ENCODE data around the gene YIPF5. TPM values are rescaled to one million over a fixed set of nuclear protein-coding genes. Genes with fewer than 3 reads are reported as not detected.
A peak's percentile ranks its signal among the peaks of the same experiment; 100 is the strongest.

Gene YIPF5
- total and polyA plus RNA-seq, 2 donors: 15.2 to 23.6 TPM

GRCh38 chr5:144141585-144141984, 28.9 kb downstream of the YIPF5 start:
- 96% methylated on average over 2 of the region's 2 CpGs for WGBS
- Histone ChIP-seq H3K4me3 (ENCODE audit: low read length in 2 of 2) (no peak overlapping the region), H3K9me3 (ENCODE audit: control insufficient read depth in 2 of 2, insufficient read depth in 1 of 2, low read length in 1 of 2) (no peaks in the 10 kb centered on the region), H3K36me3 (ENCODE audit: control insufficient read depth in 2 of 2, insufficient read depth in 2 of 2, low read length in 1 of 2) (no peaks in the 10 kb centered on the region), H3K27me3 (ENCODE audit: control insufficient read depth in 2 of 2, insufficient read depth in 1 of 2, low read length in 1 of 2) (no peaks in the 10 kb centered on the region), H3K27ac (ENCODE audit: low read depth in 1 of 2, low read length in 1 of 2) (peak overlapping the region in 1 of 2 donors; percentile 74), H3K4me1 (ENCODE audit: control insufficient read depth in 2 of 2, insufficient read depth in 2 of 2, low read length in 2 of 2) (peaks cover 0 to 7% of the 10 kb centered on the region in 2 donors)
- DNase-seq (ENCODE audit: low read depth in 6 of 9, low spot score in 9 of 9): peak in 2 of 9 donors; percentile 9 to 40

GRCh38 chr5:144139586-144139985, 30.9 kb downstream of the YIPF5 start:
- H3K36me3 ChIP-seq (ENCODE audit: control insufficient read depth in 2 of 2, insufficient read depth in 2 of 2, low read length in 1 of 2): no peaks in the 10 kb centered on the region
- H3K27me3 ChIP-seq (ENCODE audit: control insufficient read depth in 2 of 2, insufficient read depth in 1 of 2, low read length in 1 of 2): no peaks in the 10 kb centered on the region
- WGBS: 97% methylated on average over 5 of the region's 5 CpGs
- H3K4me1 ChIP-seq (ENCODE audit: control insufficient read depth in 2 of 2, insufficient read depth in 2 of 2, low read length in 2 of 2): peaks cover 0 to 7% of the 10 kb centered on the region in 2 donors
- no peaks in the 10 kb centered on the region for H3K9me3 ChIP-seq (ENCODE audit: control insufficient read depth in 2 of 2, insufficient read depth in 1 of 2, low read length in 1 of 2)
- H3K4me3 ChIP-seq (ENCODE audit: low read length in 2 of 2): no peak overlapping the region
- H3K27ac ChIP-seq (ENCODE audit: low read depth in 1 of 2, low read length in 1 of 2): no peak overlapping the region
- no peak for DNase-seq (ENCODE audit: low read depth in 6 of 9, low spot score in 9 of 9)

GRCh38 chr5:144135113-144135762, 35.2 kb downstream of the YIPF5 start:
- Histone ChIP-seq H3K4me1 (ENCODE audit: control insufficient read depth in 2 of 2, insufficient read depth in 2 of 2, low read length in 2 of 2) (no peaks in the 10 kb centered on the region), H3K9me3 (ENCODE audit: control insufficient read depth in 2 of 2, insufficient read depth in 1 of 2, low read length in 1 of 2) (no peaks in the 10 kb centered on the region), H3K36me3 (ENCODE audit: control insufficient read depth in 2 of 2, insufficient read depth in 2 of 2, low read length in 1 of 2) (no peaks in the 10 kb centered on the region), H3K4me3 (ENCODE audit: low read length in 2 of 2) (no peak overlapping the region), H3K27me3 (ENCODE audit: control insufficient read depth in 2 of 2, insufficient read depth in 1 of 2, low read length in 1 of 2) (no peaks in the 10 kb centered on the region), H3K27ac (ENCODE audit: low read depth in 1 of 2, low read length in 1 of 2) (no peak overlapping the region)
- DNase-seq (ENCODE audit: low read depth in 6 of 9, low spot score in 9 of 9): no peak
- 90% methylated on average over 3 of the region's 3 CpGs for WGBS

- H3K4me3 ChIP-seq (ENCODE audit: low read length in 2 of 2): no peak overlapping the region
- no peaks in the 10 kb centered on the region for H3K36me3 ChIP-seq (ENCODE audit: control insufficient read depth in 2 of 2, insufficient read depth in 2 of 2, low read length in 1 of 2)
- no peak overlapping the region for H3K27ac ChIP-seq (ENCODE audit: low read depth in 1 of 2, low read length in 1 of 2)
- no peaks in the 10 kb centered on the region for H3K4me1 ChIP-seq (ENCODE audit: control insufficient read depth in 2 of 2, insufficient read depth in 2 of 2, low read length in 2 of 2)
- 96% methylated on average over 2 of the region's 2 CpGs for WGBS
- H3K9me3 ChIP-seq (ENCODE audit: control insufficient read depth in 2 of 2, insufficient read depth in 1 of 2, low read length in 1 of 2): no peaks in the 10 kb centered on the region
- DNase-seq (ENCODE audit: low read depth in 6 of 9, low spot score in 9 of 9): no peak
- H3K27me3 ChIP-seq (ENCODE audit: control insufficient read depth in 2 of 2, insufficient read depth in 1 of 2, low read length in 1 of 2): no peaks in the 10 kb centered on the region
Measured at GRCh38 chr5:144134194-144134826, 36.1 kb downstream of the YIPF5 start.

GRCh38 chr5:144133050-144133633, 37.3 kb downstream of the YIPF5 start:
- no peak overlapping the region for H3K4me3 ChIP-seq (ENCODE audit: low read length in 2 of 2)
- WGBS: 95% methylated on average over 4 of the region's 4 CpGs
- H3K36me3 ChIP-seq (ENCODE audit: control insufficient read depth in 2 of 2, insufficient read depth in 2 of 2, low read length in 1 of 2): no peaks in the 10 kb centered on the region
- no peak for DNase-seq (ENCODE audit: low read depth in 6 of 9, low spot score in 9 of 9)
- H3K27ac ChIP-seq (ENCODE audit: low read depth in 1 of 2, low read length in 1 of 2): peak overlapping the region in 1 of 2 donors; percentile 27
- no peaks in the 10 kb centered on the region for H3K9me3 ChIP-seq (ENCODE audit: control insufficient read depth in 2 of 2, insufficient read depth in 1 of 2, low read length in 1 of 2)
- H3K4me1 ChIP-seq (ENCODE audit: control insufficient read depth in 2 of 2, insufficient read depth in 2 of 2, low read length in 2 of 2): no peaks in the 10 kb centered on the region
- no peaks in the 10 kb centered on the region for H3K27me3 ChIP-seq (ENCODE audit: control insufficient read depth in 2 of 2, insufficient read depth in 1 of 2, low read length in 1 of 2)

GRCh38 chr5:144131261-144131660, 39.2 kb downstream of the YIPF5 start:
- Histone ChIP-seq H3K27me3 (ENCODE audit: control insufficient read depth in 2 of 2, insufficient read depth in 1 of 2, low read length in 1 of 2) (no peaks in the 10 kb centered on the region), H3K36me3 (ENCODE audit: control insufficient read depth in 2 of 2, insufficient read depth in 2 of 2, low read length in 1 of 2) (no peaks in the 10 kb centered on the region), H3K4me1 (ENCODE audit: control insufficient read depth in 2 of 2, insufficient read depth in 2 of 2, low read length in 2 of 2) (no peaks in the 10 kb centered on the region), H3K9me3 (ENCODE audit: control insufficient read depth in 2 of 2, insufficient read depth in 1 of 2, low read length in 1 of 2) (no peaks in the 10 kb centered on the region), H3K4me3 (ENCODE audit: low read length in 2 of 2) (no peak overlapping the region), H3K27ac (ENCODE audit: low read depth in 1 of 2, low read length in 1 of 2) (no peak overlapping the region)
- DNase-seq (ENCODE audit: low read depth in 6 of 9, low spot score in 9 of 9): no peak
- WGBS: 85% methylated on average over 4 of the region's 4 CpGs

- Histone ChIP-seq H3K4me1 (ENCODE audit: control insufficient read depth in 2 of 2, insufficient read depth in 2 of 2, low read length in 2 of 2) (no peaks in the 10 kb centered on the region), H3K27ac (ENCODE audit: low read depth in 1 of 2, low read length in 1 of 2) (no peak overlapping the region), H3K4me3 (ENCODE audit: low read length in 2 of 2) (no peak overlapping the region), H3K9me3 (ENCODE audit: control insufficient read depth in 2 of 2, insufficient read depth in 1 of 2, low read length in 1 of 2) (no peaks in the 10 kb centered on the region), H3K27me3 (ENCODE audit: control insufficient read depth in 2 of 2, insufficient read depth in 1 of 2, low read length in 1 of 2) (no peaks in the 10 kb centered on the region), H3K36me3 (ENCODE audit: control insufficient read depth in 2 of 2, insufficient read depth in 2 of 2, low read length in 1 of 2) (no peaks in the 10 kb centered on the region)
- DNase-seq (ENCODE audit: low read depth in 6 of 9, low spot score in 9 of 9): no peak
- 97% methylated on average over 4 of the region's 4 CpGs for WGBS
Measured at GRCh38 chr5:144130306-144130705, 40.2 kb downstream of the YIPF5 start.

- DNase-seq (ENCODE audit: low read depth in 6 of 9, low spot score in 9 of 9): no peak
- WGBS: 73% methylated on average over 4 of the region's 4 CpGs
- H3K9me3 ChIP-seq (ENCODE audit: control insufficient read depth in 2 of 2, insufficient read depth in 1 of 2, low read length in 1 of 2): no peaks in the 10 kb centered on the region
- H3K4me1 ChIP-seq (ENCODE audit: control insufficient read depth in 2 of 2, insufficient read depth in 2 of 2, low read length in 2 of 2): no peaks in the 10 kb centered on the region
- no peaks in the 10 kb centered on the region for H3K36me3 ChIP-seq (ENCODE audit: control insufficient read depth in 2 of 2, insufficient read depth in 2 of 2, low read length in 1 of 2)
- H3K27me3 ChIP-seq (ENCODE audit: control insufficient read depth in 2 of 2, insufficient read depth in 1 of 2, low read length in 1 of 2): no peaks in the 10 kb centered on the region
- H3K27ac ChIP-seq (ENCODE audit: low read depth in 1 of 2, low read length in 1 of 2): no peak overlapping the region
- H3K4me3 ChIP-seq (ENCODE audit: low read length in 2 of 2): no peak overlapping the region
Measured at GRCh38 chr5:144128844-144129243, 41.6 kb downstream of the YIPF5 start.

GRCh38 chr5:144126707-144127106, 43.8 kb downstream of the YIPF5 start:
- H3K4me3 ChIP-seq (ENCODE audit: low read length in 2 of 2): no peak overlapping the region
- no peaks in the 10 kb centered on the region for H3K4me1 ChIP-seq (ENCODE audit: control insufficient read depth in 2 of 2, insufficient read depth in 2 of 2, low read length in 2 of 2)
- no peak for DNase-seq (ENCODE audit: low read depth in 6 of 9, low spot score in 9 of 9)
- no peak overlapping the region for H3K27ac ChIP-seq (ENCODE audit: low read depth in 1 of 2, low read length in 1 of 2)
- no peaks in the 10 kb centered on the region for H3K9me3 ChIP-seq (ENCODE audit: control insufficient read depth in 2 of 2, insufficient read depth in 1 of 2, low read length in 1 of 2)
- no peaks in the 10 kb centered on the region for H3K27me3 ChIP-seq (ENCODE audit: control insufficient read depth in 2 of 2, insufficient read depth in 1 of 2, low read length in 1 of 2)
- 94% methylated on average over 4 of the region's 4 CpGs for WGBS
- no peaks in the 10 kb centered on the region for H3K36me3 ChIP-seq (ENCODE audit: control insufficient read depth in 2 of 2, insufficient read depth in 2 of 2, low read length in 1 of 2)
